ENCODE measurements around the gene CEMIP2.

DNA sequence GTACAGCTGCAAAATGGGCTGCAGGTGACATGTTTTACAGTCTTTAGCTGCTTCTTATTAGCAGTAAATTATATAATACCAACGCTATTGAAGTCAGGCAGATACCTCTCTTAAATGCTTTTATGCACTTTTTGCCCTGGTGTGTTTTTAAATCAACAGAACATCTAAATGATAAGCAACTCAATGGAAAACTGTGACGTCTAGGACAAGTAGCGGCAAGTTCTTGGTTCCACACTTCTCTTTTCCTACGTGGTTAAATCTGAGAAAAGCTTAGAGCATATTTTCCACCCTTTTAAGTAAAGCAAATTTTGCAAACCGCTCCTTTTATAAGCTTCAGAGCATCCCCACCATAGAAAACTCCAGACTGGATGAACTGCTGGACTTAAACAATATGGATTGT, 58.1 kb downstream of the CEMIP2 start:
- no peak for TF ChIP-seq POLR2AphosphoS5 (IDR thresholded peaks at IDR 0.05; ENCODE audit: low read depth)
- TF ChIP-seq, protein P1, sequence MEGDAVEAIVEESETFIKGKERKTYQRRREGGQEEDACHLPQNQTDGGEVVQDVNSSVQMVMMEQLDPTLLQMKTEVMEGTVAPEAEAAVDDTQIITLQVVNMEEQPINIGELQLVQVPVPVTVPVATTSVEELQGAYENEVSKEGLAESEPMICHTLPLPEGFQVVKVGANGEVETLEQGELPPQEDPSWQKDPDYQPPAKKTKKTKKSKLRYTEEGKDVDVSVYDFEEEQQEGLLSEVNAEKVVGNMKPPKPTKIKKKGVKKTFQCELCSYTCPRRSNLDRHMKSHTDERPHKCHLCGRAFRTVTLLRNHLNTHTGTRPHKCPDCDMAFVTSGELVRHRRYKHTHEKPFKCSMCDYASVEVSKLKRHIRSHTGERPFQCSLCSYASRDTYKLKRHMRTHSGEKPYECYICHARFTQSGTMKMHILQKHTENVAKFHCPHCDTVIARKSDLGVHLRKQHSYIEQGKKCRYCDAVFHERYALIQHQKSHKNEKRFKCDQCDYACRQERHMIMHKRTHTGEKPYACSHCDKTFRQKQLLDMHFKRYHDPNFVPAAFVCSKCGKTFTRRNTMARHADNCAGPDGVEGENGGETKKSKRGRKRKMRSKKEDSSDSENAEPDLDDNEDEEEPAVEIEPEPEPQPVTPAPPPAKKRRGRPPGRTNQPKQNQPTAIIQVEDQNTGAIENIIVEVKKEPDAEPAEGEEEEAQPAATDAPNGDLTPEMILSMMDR (IDR thresholded peaks at IDR 0.05; ENCODE audit: insufficient read depth, low read length) = no peak
- TF ChIP-seq GABPA (IDR thresholded peaks at IDR 0.05; ENCODE audit: low read depth) = no peak
- TF ChIP-seq, protein P2, sequence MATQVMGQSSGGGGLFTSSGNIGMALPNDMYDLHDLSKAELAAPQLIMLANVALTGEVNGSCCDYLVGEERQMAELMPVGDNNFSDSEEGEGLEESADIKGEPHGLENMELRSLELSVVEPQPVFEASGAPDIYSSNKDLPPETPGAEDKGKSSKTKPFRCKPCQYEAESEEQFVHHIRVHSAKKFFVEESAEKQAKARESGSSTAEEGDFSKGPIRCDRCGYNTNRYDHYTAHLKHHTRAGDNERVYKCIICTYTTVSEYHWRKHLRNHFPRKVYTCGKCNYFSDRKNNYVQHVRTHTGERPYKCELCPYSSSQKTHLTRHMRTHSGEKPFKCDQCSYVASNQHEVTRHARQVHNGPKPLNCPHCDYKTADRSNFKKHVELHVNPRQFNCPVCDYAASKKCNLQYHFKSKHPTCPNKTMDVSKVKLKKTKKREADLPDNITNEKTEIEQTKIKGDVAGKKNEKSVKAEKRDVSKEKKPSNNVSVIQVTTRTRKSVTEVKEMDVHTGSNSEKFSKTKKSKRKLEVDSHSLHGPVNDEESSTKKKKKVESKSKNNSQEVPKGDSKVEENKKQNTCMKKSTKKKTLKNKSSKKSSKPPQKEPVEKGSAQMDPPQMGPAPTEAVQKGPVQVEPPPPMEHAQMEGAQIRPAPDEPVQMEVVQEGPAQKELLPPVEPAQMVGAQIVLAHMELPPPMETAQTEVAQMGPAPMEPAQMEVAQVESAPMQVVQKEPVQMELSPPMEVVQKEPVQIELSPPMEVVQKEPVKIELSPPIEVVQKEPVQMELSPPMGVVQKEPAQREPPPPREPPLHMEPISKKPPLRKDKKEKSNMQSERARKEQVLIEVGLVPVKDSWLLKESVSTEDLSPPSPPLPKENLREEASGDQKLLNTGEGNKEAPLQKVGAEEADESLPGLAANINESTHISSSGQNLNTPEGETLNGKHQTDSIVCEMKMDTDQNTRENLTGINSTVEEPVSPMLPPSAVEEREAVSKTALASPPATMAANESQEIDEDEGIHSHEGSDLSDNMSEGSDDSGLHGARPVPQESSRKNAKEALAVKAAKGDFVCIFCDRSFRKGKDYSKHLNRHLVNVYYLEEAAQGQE (IDR thresholded peaks at IDR 0.05; ENCODE audit: insufficient replicate concordance, low read depth) = no peak

Data from HL-60 (cell line).